ENCODE data around the gene TCTA.

DNA sequence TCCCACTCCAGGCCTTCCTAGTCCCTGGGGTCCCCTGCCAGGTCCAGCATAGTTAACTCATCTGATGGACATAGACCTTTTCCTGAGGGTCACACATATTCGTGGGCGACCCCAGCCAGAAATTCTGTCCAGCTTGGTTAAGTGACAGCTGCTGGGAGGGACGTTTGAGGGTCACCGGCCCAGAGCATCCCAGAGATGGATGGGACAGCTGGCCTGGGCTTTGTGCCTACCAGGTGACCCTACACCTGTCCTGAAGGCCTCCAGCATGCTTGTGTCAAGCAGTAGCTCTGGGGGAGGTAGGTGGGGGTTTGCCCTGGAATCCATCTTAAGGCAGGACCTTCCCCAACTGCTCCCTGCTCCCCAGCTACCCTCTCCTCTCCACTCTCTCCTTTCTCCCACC lies 48.7 kb downstream of the TCTA start:
- no peak for TF ChIP-seq EP300 (IDR thresholded peaks at IDR 0.05; ENCODE audit: borderline replicate concordance)
- TF ChIP-seq, protein P1, sequence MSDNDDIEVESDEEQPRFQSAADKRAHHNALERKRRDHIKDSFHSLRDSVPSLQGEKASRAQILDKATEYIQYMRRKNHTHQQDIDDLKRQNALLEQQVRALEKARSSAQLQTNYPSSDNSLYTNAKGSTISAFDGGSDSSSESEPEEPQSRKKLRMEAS (IDR thresholded peaks at IDR 0.05), result no peak
- TF ChIP-seq TAF1 (IDR thresholded peaks at IDR 0.05; ENCODE audit: low read depth), result no peak
- TF ChIP-seq EGR1 (IDR thresholded peaks at IDR 0.05), result no peak
- TF ChIP-seq YY1 (IDR thresholded peaks at IDR 0.05; ENCODE audit: low read depth), result no peak
- TF ChIP-seq FOXM1 (IDR thresholded peaks at IDR 0.05; ENCODE audit: borderline replicate concordance, low read depth), result no peak
- TF ChIP-seq ZBTB7A (IDR thresholded peaks at IDR 0.05; ENCODE audit: low read depth), result no peak
- no peak for TF ChIP-seq TCF12 (IDR thresholded peaks at IDR 0.05; ENCODE audit: low read depth)

Measured in Ishikawa (cell line).